Stimulated activated CD4-positive, alpha-beta T cell treated with anti-CD3 and anti-CD28 coated beads, Interleukin-1b, Interleukin-23, amount 100 ng/mL, for 24 hours (primary cell): ENCODE data around the gene BAZ2B.
"Not testable (repeated sequence)": the region's sequence is repeated elsewhere in the genome, so short reads cannot be mapped to it uniquely, and the experiment has no call there.

ENCODE experiments used
- DNase-seq, 4 experiments: peaks; one replicate each; pipeline ENCODE4 v3.0.0-alpha.2; 2020; ENCODE audit warnings: low read depth in 4 of 4, low spot score in 1 of 4

BAZ2B gene

DNA sequence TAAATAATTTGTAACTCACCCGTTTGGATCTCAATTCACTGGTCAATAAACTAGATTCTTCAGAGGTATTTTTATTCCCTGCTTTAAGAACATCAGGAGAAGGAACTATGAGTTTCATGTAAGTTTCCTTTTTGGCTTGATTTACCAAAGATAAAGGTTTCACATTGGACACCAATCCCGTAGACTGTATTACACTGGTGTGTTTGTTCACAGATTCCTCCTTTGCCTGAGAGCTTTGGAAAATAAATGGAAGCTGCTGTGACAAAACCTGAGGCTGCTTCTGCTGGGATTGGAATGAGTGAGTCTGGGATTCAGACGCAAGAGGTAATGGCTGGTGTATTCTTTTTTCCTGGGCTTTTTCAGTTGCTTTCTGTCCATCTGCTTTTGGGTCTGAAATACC is 178.1 kb downstream of the BAZ2B start:
- DNase-seq: no peak

- no peak for DNase-seq
Measured at GRCh38 chr2:159432610-159433009, 183.7 kb downstream of the BAZ2B start.

GRCh38 chr2:159427048-159427447 is 189.3 kb downstream of the BAZ2B start:
- no peak for DNase-seq

DNA sequence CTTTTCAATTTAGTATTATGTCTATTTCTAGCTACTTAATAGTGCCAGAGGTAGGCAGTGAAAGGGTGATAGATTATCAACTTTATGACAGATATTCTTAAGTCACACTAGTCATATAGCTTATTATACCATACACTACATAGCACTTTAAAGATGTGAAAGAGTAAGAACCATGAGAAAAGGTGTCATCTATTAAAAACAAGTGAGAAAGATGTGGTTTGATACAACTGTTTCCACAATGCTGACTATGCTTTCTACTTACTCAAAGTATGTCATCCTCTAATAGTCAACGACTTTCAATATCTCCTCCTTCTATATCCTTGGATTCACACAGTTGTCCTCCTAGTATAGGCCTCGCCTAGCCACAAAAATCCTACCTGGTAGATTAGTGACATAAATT is 196.9 kb downstream of the BAZ2B start:
- DNase-seq: no peak

- no peak for DNase-seq
Measured at GRCh38 chr2:159411460-159411859, 204.9 kb downstream of the BAZ2B start.

DNA sequence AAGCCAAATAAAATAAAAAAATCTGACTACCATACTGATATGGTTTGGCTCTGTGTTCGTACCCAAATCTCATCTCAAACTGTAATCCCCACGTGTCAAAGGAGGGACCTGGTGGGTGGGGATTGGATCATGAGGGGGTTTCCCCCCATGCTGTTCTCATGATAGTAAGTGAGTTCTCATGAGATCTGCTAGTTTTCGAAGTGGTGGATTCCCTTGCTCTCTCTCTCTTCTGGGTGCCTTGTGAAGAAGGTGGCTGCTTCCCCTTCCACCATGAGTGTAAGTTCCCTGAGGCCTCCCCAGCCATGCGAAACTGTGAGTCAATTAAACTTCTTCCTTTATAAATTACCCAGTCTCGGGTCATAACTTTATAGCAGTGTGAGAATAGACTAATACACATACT is 206.1 kb downstream of the BAZ2B start:
- DNase-seq: no peak

GRCh38 chr2:159409116-159409800 is 207.1 kb downstream of the BAZ2B start:
- DNase-seq: no peak

DNA sequence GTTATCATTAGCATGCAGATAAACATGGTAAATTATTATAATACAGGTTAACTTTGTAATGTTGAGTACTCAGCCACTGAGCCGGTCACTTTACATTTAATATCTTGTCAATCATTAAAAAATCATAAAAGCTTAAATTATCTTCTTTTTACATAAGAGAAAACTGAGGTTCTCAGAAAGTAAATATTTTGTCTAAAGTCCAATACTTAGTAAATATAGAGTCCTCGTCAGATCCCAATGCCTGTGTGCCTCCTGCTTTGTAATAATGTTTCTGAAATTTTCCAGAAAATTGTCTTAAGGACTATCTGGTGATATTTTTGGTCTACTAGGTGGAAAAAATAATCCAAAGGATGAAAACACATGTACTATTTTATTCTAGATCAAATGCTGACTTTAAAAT is 213.6 kb downstream of the BAZ2B start:
- no peak for DNase-seq

DNA sequence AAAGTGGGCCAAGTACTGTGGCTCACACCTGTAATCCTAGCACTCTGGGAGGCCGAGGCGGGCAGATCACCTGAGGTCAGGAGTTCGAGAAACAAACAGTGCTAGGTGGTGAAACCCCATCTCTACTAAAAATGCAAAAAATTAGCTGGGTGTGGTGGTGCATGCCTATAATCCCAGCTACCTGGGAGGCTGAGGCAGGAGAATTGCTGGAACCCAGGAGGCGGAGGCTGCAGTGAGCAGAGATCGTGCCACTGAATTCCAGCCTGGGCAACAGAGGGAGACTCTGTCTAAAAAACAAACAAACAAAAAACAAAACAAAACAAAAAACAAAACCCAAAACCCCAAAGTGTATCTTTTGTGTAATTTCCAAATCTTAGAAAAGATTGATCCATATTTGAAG is 214.2 kb downstream of the BAZ2B start:
- not testable (repeated sequence) for DNase-seq

DNA sequence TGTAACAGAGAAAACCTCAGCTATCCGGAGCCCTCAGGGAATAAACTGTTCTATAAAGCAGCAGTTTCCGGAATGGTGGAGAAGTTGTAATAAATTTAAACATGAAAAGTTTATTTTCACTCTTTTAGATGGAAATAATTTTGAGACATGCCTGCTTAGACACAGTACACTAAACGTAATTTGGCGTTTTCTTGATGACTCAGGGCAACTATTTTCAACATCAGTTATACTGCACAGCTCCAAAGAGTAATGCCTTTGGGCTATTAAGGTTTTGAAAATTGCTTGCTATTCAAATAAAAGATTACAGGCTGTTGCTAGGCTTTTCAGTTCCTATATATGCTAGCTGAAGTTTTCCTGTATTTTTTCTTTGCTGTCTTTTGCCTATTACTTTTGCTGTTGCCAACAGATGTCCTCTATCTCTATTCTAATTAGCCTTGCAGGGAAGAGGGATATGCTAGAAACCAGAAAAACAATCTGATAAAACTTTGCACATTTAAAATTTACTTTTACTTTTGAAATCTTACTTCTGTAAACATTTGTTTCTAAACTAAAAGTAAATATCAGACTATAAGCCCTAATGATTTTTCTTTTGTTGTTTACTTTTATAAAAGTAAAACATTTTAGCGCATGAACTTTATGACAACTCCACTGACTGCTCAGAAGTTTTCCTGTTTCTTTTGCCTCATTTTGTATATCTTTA is 216.5 kb downstream of the BAZ2B start:
- DNase-seq: no peak

- no peak for DNase-seq
Measured at GRCh38 chr2:159396799-159397198, 219.5 kb downstream of the BAZ2B start.

DNA sequence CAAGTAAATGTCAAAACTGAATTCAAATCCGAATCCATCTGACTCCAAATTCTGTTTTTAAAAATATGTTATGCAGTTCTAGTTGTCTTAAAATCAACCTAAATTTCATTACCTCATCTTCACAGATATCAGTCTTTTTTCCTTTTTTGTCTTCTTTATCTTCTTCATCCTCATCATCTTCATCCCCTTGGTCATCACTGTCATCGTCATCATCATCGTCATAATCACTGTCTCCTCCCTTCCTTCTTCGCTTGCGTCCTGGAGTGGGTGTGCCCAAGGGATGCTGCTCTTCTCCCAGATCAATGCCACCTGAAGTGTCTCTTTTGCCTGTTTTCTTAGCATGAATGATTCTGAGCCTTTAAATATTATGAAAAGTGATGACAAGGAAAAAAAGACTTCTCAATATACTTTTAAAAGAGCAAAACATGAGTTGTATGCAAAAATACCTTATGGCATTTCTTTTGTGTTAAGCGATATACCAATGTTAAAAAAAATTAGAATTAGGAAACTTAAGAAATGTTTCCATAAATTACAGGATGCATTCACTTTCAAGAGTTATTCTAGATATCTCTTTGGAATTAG is 233.8 kb downstream of the BAZ2B start:
- no peak for DNase-seq

DNA sequence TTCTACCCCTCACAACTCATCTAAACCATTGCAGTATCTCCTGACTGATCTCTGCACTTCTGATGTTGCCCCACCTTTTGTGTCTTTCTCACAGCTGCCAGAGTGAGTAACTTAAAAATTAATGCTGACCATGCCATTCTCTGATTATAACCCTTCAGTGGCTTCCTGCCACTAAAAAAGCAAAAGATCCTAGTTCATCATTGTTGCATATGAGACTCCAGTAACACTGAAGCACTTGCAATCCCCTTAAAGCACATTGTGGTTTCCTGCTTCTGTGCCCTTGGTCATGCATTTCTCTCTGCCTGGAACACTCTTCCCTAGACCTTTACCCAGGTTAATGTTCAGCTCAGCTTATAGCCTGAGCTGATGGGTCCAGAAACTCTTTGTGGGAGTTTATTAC is 234.8 kb downstream of the BAZ2B start:
- DNase-seq: no peak

GRCh38 chr2:159380685-159381239 is 235.6 kb downstream of the BAZ2B start:
- no peak for DNase-seq

- DNase-seq: no peak
Measured at GRCh38 chr2:159379181-159379580, 237.2 kb downstream of the BAZ2B start.

- DNase-seq: no peak
Measured at GRCh38 chr2:159375241-159375640, 241.1 kb downstream of the BAZ2B start.

DNA sequence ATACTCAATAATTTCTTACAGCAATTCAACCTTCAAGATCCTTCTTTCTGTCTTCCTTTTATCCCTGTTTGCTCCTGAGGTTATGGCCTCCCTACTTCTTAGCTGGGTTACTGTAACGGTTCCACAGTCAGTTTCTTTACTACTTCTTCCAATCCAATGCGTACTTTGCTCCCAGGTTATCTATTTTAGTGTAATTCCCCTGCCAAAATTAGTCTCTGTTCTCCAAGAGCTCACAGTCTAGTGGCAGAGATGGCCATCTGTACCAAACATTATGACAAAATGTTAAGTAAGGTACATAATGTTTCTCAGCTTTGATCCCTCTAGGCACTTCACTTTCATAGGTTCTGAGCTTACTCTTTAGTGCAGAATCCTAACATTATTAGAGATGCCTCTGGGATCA is 244.8 kb downstream of the BAZ2B start:
- no peak for DNase-seq

GRCh38 chr2:159366538-159366937 is 249.8 kb downstream of the BAZ2B start:
- DNase-seq: no peak

- DNase-seq: no peak
Measured at GRCh38 chr2:159362816-159363251, 253.5 kb downstream of the BAZ2B start.

GRCh38 chr2:159362094-159362493 is 254.3 kb downstream of the BAZ2B start:
- DNase-seq: no peak

- not testable (repeated sequence) for DNase-seq
Measured at GRCh38 chr2:159361603-159362002, 254.7 kb downstream of the BAZ2B start.

DNA sequence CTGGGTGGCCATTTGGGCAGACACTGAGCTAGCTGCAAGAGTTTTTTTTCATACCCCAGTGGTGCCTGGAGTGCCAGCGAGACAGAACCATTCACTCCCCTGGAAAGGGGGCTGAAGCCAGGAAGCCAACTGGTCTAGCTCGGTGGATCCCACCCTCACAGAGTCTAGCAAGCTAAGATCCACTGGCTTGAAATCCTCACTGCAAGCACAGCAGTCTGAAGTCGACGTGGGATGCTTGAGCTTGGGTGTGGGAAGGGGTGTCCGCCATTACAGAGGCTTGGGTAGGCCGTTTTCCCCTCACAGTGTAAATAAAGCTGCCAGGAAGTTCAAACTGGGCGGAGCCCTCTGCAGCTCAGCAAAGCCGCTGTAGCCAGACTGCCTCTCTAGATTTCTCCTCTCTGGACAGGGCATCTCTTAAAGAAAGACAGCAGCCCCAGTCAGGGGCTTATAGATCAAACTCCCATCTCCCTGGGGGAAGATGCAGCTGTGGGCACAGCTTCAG is 260.2 kb downstream of the BAZ2B start:
- no peak for DNase-seq
